Adrenal gland (tissue), 5 donors: ENCODE results near the gene ERC2.

Source experiments
- POLR2A ChIP-seq, 2 donors: fragments of 450-650 bp; IDR thresholded peaks; one replicate each; pipeline ENCODE4 v1.6.1; 2017; ENCODE audit warnings: antibody characterized with exemption in 2 of 2, mild to moderate bottlenecking in 2 of 2, moderate library complexity in 1 of 2
- TF ChIP-seq, protein P1 (sequence below), 6 experiments: fragments of 450-650 bp in 4 of 6; fragments of 200-600 bp in 2 of 6; sonication (generic) in 1 of 6; IDR thresholded peaks; 1 replicate in 5 of 6; 2 replicates in 1 of 6; pipeline versions ENCODE4 v1.5.1 to v1.8.0; 2016 to 2021; ENCODE audit warnings: antibody characterized with exemption in 6 of 6, mild to moderate bottlenecking in 2 of 6, moderate library complexity in 1 of 6
- donor health status: DM: no; HTN: no; CAD: no.

DNA sequence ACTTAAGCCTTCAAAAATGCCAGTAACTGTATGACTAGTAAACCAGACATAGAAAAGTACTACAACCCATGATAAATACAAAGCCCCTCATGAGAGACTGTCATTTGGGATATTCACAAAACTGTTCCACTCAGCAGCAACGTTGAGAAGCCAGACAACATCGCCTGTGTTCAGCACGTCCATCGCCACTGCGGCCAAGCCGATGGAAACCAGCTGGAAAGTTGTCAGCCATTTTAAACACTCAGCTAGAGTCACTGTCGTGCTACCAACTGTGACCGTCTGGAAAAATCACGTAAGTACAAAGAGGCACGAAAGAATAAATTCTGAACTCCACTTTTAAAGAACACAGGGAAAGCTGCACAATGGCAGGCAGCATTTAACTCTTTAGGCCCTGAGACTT, 640.5 kb downstream of the ERC2 start:
- TF ChIP-seq, protein P1, sequence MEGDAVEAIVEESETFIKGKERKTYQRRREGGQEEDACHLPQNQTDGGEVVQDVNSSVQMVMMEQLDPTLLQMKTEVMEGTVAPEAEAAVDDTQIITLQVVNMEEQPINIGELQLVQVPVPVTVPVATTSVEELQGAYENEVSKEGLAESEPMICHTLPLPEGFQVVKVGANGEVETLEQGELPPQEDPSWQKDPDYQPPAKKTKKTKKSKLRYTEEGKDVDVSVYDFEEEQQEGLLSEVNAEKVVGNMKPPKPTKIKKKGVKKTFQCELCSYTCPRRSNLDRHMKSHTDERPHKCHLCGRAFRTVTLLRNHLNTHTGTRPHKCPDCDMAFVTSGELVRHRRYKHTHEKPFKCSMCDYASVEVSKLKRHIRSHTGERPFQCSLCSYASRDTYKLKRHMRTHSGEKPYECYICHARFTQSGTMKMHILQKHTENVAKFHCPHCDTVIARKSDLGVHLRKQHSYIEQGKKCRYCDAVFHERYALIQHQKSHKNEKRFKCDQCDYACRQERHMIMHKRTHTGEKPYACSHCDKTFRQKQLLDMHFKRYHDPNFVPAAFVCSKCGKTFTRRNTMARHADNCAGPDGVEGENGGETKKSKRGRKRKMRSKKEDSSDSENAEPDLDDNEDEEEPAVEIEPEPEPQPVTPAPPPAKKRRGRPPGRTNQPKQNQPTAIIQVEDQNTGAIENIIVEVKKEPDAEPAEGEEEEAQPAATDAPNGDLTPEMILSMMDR (IDR thresholded peaks at IDR 0.05): no peak
- TF ChIP-seq POLR2A (IDR thresholded peaks at IDR 0.05): no peak
